GM19397 (cell line): Measurements from ENCODE around the gene CELA1.

Source experiments
- ATAC-seq: cut with Tn5 transposase; IDR thresholded peaks from one replicate; pipeline ENCODE4 v1.9.1; 2021; ENCODE audit warnings: mild to moderate bottlenecking, moderate library complexity; ENCODE audit not compliant: unreplicated experiment

Gene CELA1

DNA sequence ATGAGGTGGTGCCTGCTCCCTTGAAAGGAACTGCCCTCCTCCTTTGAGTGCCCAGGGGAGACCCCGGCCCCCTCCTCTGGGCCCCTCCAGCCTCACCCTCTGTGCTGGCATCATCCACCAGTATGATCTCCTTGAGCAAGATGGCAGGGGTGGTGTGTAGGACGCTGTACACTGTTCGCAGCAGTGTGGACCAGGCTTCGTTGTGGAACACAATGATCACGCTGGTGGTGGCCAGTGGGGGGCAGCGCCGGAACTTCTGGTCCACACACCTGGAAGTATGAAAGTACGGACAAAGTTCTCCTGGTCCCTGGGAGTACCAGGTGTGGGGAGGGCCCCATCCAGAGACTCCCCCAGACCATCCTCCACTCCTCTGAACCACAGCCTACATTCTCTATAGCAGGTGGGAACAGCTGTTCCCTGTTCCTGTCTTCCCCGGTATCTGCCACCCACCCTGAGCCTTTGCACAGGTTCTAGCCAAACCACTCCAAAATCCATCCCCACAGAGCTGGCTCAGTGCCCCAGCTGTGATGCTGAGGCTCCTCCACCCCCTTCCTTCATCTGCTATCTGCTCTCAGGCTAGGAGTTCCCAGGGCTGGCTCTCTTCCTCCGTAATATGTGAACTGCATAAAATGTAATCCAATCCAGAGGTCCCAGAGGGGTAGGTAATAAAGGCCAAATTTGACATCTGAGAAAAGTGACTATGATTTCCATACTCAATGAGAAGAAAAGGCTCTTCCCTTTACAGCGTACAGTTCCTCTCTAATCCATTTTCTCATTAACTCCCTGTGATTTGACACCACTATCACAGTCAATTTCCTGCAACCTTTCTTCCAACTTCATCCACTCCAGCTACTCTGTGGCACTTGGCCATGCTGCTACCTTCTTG is 30.9 kb upstream of the CELA1 start:
- no peak for ATAC-seq

DNA sequence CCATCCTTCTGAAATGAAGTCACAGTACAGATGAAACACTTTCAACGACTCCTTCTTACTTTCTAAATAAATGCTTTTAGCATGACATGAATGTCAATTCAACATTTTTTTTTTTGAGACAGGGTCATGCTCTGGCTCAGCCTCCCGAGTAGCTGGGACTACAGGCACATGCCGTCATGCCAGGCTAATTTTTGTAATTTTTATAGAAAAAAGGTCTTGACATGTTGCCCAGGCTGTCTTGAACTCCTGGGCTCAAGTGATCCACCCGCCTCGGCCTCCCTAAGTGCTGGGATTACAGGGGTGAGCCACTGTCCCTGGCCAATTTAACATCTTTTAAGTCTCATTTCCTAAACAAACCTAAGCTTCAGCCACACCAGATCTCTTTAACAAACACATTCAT is 28.4 kb upstream of the CELA1 start:
- ATAC-seq = no peak

DNA sequence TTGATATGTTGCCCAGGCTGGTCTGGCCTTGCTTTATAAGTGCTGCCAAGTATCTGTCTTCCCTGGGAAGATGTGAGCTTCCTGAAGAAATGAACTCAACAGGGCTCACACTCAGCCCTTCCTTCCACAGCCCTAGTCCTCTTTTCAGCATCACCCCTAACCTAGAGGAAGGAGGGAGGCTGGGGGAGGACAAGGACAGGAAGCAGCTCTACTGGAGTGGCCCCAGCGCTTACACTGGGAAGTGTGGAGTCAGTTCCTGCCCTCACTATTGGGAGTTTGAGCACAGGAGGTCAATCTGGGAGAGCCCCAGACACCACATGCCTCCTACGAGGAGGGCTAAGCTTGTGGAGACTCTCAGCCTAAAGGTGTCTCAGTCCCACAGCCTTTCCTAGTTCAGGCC is 27.9 kb upstream of the CELA1 start:
- no peak for ATAC-seq

DNA sequence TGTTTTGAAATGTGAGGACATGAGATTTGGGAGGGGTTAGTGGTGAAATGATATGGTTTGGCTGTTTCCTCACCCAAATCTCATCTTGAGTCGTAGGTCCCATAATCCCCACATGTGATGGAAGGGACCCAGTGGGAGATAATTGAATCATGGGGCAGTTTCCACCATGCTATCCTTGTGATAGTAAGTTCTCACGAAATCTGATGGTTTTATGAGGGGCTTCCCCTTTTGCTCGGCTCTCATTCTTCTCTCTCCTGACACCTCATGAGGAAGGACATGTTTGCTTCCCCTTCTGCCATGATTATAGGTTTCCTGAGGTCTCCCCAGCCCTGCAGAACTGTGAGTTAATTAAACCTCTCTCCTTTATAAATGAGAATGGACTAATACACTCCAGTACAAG is 26.7 kb upstream of the CELA1 start:
- ATAC-seq = no peak

DNA sequence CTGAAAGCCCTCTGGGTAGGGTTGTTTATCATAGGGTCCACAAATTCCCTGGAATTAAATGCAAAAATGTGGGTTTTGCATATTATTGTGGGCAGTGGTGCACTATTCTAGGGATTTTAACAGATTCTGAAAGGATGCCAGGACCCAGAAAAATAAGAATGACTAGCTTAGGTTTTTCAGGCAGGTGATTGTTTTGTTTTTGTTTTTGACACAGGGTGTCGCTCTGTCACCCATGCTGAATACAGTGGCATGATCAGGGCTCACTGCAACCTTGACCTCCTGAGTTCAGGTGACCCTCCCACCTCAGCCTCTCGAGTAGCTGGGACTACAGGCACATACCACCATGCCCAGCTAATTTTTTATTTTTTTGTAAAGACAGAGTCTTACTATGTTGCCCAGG is 25.5 kb upstream of the CELA1 start:
- no peak for ATAC-seq

DNA sequence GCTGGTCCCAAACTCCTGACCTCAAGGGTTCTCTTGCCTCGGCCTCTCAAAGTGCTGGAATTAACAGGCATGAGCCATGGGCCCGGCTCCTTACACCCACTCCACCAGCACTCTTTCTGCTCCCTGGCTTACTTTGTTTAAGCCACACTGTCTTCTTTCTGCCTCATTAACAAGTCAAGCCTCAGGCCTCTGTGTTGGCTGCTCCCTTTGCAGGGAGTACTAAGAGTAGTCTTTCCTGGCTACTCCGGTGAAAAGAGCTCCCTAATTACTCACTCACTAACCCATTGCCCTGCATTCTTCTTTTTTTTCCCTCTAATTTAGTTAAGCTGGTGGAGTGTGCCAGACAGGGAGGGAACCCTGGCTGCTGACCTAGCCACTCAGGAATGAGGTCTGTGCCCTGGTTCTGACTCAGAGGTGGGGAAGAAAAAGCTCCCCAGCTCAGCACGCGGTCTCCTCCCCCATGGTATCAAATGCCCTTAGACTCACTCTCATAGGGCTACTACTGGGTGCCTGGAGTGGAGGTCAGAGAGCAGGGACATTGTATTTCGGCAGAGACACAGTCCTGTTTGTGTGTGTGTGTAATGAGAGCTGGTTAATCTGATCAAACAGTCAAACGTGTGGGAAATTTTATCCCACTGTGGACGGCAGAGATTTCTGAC is 24.9 kb upstream of the CELA1 start:
- no peak for ATAC-seq

DNA sequence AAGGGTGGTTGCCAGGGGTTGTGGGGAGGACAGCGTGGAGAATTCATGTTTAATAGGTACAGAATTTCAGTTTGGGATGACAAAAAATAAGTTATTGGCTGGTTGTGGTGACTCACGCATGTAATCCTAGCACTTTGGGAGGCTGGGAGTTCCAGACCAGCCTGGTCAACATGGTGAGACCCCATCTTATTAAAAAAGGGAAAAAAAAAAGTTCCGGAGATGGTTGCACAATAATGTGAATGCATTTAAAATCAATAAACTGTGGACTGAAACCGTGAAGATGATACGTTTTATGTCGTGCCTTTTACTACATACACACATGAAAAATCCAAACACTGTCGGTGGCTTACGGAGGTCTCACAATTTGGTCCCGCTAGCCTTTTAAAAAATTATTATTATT is 24.2 kb upstream of the CELA1 start:
- ATAC-seq = no peak

DNA sequence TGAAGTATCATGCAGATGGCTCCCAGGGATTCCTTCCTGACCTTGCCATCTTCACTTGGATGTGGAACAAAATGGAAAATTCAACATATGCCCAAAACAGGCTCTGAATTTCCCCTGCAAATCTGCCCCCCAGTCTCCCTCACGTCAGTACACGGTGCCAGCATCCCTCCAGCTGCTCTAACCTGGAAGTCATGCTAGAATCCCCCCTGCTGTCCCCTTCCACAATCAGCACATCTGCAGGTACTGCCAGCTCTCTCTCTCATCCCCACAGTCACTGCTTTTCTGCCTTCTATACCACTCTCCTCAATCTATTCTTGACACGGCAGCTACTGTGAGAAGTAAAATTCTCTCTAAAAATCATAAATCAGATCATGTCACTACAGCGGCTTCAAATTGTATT is 23.1 kb upstream of the CELA1 start:
- ATAC-seq = no peak

DNA sequence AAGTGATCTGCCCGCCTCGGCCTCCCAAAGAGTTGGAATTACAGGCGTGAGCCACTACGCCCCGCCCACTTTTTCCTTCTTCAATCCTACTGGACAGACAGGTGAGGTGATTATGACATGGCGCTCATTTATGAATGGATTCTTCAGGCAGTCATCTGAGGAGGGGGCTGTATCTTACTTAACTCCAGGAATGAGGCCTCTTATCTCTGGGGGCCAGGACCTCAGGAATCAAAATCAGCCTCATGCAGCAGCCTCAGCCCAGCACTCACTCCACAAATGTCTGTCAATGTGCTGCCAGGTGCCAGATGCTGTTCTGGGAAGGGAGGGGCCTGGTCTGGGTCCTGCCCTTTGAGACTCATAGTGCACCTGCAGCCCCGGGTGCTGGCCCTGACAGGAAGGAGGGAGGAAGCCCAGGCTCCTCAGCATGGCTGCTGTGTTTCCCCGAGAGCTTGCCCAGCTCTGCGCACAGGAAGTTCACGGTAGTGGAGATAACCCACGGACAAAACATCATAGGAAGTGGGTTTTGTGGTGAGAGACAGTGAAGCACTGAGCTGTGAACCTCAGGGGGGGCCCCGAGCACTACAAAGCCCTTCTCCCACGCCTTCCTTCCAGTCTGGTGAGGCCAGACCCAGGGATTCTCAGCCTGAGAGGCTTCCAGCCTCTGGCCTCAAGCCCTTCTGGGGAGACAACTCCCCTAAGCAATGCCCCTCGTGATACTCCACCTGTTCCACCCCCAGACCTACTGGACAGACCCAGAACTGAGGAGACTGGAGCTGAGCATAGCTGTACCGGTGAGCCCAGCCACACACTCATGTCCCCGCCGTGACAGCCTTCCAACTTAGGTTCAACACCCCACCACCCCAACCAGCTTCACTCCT is 22.4 kb upstream of the CELA1 start:
- peak; percentile 98 for ATAC-seq

DNA sequence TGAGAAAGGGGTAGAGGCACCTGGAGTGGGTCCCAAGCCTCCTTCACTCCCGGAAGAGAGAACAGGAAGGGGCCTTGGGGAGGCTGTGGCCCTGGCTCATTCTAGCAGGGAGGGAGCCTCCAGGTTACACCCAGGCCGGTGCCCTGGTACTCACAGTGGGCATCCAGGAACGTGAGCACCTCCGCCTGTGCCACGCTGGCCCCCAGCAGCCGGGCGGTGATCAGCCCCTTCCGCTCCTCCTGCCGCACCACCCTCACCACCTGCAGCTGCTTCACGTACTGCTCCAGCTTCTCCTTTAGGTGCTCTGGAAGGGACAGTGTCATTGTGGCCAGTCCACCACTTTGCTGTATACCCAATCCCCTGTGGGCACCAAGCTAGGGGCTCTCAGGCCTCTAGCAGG is 18.8 kb upstream of the CELA1 start:
- ATAC-seq = no peak

DNA sequence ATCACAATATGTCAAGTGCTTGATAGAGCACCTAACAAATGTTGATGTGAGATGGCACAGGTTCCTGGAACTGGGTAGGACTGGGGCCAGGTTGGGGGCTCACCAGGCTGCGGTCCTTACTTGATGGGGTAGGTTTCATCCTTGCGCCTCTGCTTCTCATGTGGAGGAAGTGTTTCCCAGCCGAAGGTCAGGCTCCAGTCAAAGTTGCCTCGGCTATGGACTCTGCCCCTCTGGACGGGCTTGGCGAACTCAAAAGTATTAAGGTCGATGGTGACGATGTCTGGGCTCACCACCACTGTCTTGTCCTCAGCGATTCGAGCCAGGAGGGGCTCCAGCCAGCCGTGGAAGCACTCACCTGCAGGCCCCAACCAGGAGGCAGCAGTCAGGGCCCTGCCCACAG is 17.5 kb upstream of the CELA1 start:
- ATAC-seq = no peak

DNA sequence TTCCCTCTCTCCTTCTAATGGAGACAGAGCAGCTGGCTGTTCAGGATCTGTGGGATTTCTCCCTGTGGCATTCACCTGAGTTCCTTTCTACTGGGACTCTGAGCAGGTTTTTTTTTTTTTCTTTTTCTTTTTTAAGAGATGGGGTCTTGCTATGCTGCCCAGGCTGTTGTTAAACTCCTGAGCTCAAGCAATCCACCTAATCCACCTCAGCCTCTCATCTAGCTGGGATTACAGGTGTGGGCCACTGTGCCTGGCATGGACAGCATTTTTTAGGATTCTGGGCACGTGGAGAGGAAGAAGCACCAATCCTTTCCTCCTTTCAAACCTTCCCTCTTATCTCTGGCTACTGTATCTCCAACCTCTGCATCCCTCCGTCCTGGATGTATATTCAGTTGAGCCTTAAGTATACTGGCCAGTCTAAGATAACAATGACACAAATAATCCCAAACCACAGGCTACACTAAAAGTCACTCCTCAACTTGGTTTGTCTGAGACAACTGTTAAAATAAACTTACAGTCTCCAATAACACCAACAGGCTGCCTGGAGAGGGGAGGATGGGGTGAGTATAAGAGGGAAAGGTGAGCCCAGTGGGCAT is 16.4 kb upstream of the CELA1 start:
- no peak for ATAC-seq

DNA sequence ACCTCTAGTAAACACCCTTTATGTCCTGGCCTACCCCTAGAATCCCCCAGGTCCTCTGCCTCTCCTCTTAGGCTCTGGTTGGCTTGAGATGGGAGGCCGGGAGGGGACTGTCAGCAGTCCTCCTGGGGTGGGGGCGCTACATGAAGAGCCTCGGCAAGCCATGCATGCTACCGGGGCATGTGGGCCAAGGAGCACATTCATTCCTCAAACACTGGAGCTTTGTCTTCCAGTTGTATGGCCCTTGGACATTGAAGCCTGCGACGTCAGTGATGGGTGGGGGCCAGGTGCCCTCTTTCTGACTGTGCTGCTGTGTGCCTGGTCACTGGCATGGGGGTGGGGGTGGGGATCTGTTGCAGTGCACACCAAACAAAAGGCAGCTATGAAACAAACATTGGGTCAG is 15.8 kb upstream of the CELA1 start:
- no peak for ATAC-seq

DNA sequence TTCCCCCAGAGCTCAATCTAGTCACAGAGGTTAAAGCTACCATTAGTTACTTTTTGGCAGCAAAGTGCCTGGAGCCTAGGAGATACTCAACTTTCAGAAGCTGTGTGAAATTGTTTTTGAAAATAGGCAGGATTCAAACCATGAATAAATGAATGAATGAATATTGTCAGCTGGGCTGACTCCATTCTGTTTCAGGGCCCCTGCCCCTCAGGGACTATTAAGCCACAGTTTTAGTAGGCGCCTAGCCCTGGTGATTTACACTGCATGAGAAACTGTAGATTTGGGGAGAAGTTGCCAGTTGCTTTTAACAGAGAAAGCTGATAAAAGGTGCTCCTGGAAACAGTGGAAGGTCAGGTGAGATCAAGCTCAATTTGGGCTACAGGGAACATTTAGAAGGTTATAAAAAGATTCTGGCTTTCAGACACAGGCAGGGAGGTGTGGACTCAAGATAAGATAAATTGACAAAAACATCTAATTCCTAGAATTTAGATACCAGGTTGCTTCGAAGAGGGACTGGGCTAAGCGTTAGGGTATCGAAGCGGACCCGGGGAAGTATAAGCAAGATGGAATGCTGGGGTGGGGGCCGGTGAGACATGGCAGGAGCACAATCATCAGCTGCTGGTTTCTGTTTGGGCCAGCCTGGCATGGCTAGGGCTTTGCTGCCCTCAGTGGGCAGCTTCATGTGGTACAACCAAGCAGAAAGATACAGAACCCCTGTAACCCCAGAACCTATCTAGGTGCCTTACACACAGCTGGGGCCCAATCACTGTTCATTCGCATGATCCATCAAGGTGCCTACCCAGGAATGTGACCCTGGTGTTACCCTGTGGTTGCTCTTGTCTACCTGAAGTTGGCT is 14.9 kb upstream of the CELA1 start:
- ATAC-seq = no peak

DNA sequence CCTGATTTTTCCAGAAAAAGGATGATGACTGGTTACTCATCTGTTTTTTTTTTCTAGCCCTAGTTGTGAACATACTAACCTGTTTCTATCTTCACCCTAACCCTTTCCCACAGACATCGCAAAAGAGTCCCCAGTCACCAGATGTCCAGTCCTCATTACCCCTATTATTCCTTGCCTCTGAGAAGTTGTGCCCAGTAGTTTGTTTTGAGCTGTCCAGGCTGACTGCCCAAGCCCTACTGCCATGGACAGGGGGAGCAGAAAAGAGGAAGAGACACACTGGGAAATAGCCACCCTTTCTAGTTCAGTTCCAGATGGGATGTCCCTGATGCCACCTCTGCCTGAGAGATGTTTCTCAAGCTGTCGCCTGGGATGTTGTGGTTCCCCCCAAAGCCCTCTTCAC is 13.8 kb upstream of the CELA1 start:
- no peak for ATAC-seq

DNA sequence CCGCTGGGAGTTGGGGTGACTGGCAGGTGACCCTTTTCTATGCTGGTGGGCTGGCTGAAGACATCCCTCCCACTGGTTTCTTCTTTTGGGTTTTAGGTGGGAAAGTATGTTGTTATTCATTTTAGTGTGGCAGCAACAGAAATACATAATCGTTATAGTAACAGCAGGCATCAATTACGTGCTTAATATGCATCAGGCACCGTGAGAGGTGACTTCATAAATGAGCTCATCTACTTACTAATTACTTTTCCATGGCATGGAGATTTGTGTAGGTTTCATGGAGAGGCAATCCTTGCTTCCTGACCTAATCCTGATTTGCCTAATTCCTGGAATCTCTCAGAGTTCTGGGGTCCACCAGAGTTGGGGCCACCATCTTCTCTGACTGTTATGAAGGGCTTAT is 13.4 kb upstream of the CELA1 start:
- ATAC-seq = no peak

DNA sequence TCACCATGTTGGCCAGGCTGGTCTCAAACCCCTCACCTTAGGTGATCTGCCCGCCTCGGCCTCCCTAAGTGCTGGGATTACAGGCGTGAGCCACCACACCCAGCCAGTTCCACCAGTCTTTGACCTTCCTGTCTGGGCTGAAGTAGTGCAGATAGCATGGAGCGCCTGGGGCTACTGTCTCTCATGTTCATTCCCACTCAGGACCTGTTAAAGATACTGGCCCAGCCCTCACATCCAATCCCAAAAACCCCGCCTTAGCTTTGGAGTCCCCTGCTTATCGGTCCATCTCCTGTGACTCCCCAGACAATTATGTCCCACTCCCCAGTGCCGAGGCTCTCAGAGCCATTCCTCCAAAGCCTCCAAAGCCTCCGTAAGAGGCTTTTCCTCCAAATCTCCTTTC is 12.0 kb upstream of the CELA1 start:
- no peak for ATAC-seq

DNA sequence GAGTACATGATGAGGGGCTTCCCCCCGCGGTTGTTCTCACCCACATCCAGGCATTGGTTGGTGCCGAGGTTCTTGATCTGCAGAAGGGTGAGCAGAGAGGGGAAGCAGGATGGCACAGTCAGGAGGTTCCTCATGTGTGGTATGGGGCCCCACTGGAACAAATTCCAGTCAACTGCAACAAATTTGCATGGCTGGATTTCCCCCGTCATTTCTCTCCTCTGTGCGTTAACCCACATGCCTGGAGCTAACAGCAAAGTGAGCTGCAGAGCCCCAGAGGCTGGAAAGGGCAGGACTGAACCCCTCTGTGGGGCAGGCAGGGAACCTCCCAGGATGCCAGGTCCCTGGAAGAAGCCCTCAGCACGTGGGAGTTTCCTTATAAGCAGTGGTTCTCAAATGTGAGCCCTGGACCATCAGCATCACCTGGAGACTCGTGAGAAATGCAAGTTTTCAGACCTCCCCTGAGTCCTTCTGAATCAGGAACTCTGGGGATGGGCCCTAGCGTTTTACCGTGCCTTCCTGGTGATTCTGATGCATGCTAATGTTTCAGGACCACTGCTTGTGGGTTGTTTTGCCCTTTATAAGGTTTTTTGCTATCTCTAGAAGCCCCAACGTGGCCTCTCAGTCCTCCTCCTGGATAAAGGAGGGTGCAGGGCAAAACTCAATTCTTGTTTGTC is 11.0 kb upstream of the CELA1 start:
- ATAC-seq = no peak

DNA sequence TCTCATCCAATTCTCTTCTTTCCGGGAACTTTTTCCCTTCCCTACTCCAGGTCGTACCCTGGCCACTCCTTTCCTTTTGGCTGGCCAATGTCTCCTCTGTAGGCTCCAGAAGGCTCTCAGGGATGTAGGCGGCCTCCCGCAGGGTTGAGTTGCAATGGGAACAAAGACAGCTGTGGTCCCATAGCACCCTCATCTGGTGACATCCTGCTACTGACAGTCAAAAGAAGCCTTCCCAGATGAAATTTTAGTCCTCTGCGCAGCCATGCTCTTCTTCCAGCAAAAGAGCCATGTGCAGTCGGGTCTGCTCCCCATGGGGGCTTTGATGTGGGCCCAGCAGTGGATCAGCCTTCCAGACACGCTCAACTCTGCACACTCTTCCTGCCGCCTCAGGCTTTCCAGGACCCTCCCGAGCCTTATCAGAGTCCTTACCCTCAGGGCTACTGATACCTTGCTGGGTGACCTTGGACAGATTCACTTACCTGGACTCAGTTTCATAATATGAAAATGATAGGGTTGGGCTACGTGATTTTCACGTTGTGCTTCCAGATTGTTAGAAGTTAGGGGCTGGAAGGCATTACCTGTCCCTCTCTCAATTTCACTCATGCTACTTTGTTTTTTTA is 5.5 kb upstream of the CELA1 start:
- ATAC-seq = no peak
